Measurements from ENCODE around the gene ZNF260. TPM values are rescaled to one million over a fixed set of nuclear protein-coding genes. Genes with fewer than 3 reads are reported as not detected.

ZNF260 gene
- total RNA-seq: 10 to 100 TPM in 1 of 2 experiments, 1 to 10 TPM in 1; 8.6 to 10.5 TPM

- H3K36me3 Mint-ChIP-seq (ENCODE audit: low read depth): peaks cover 51% of the 10 kb centered on the region
- no peaks in the 10 kb centered on the region for H3K27me3 Mint-ChIP-seq (ENCODE audit: low read depth)
These were observed at the start of gene ZNF260 for GRCh38 chr19:36528194-36528920. Gene ZNF260, minus strand, starts transcription at chr19:36528271. Its CDS starts 13,033 bp downstream, at chr19:36515238.

GRCh38 chr19:36577271-36577996 is 49.4 kb upstream of the ZNF260 start:
- ChIA-PET CTCF (no interaction called here), POLR2A (no interaction called here)
- H3K4me3 Mint-ChIP-seq: no peak overlapping the region
- peaks cover 37% of the 10 kb centered on the region for H3K9me3 Mint-ChIP-seq (ENCODE audit: insufficient read depth)
- H3K27me3 Mint-ChIP-seq (ENCODE audit: low read depth): no peaks in the 10 kb centered on the region
- no peak for DNase-seq
- H3K27ac Mint-ChIP-seq: no peak overlapping the region
- no peak for ATAC-seq
- peaks cover 86% of the 10 kb centered on the region for H3K36me3 Mint-ChIP-seq (ENCODE audit: low read depth)
- H3K4me1 Mint-ChIP-seq (ENCODE audit: low read depth): peaks cover 19% of the 10 kb centered on the region

More at GRCh38 chr19:36528194-36528920, at the start of gene ZNF260:
- Mint-ChIP-seq H3K4me1 (ENCODE audit: low read depth) (peaks cover 17% of the 10 kb centered on the region), H3K9me3 (ENCODE audit: insufficient read depth) (peaks cover 20% of the 10 kb centered on the region), H3K27ac (peak within 1 kb of the TSS; percentile 96), H3K4me3 (peak within 1 kb of the TSS; percentile 96)
- peak; percentile 93 for DNase-seq
- CTCF ChIA-PET: interaction anchor here (0.7 to 1.4 kb wide), 4 partner anchors 22 to 309 kb away, joined by 3 to 5 read pairs (median 3); partner anchors contain the start of genes ZNF382 and ZNF529
- POLR2A ChIA-PET: interaction anchor here (0.6 to 2.9 kb wide), 11 partner anchors 39 to 398 kb away, joined by 3 to 24 read pairs (median 4); partner anchors contain the start of genes ZNF345, ZNF382, ZNF529 and ZNF566
- ATAC-seq: peak; percentile 92

- peaks cover 28% of the 10 kb centered on the region for H3K4me1 Mint-ChIP-seq (ENCODE audit: low read depth)
- CTCF ChIA-PET: no interaction called here
- POLR2A ChIA-PET: interaction anchor here (1.2 kb wide), 1 partner anchor 11 kb away, joined by 4 read pairs; no protein-coding TSS in a partner anchor
- peak overlapping the region; percentile 92 for H3K27ac Mint-ChIP-seq
- no peaks in the 10 kb centered on the region for H3K27me3 Mint-ChIP-seq (ENCODE audit: low read depth)
- H3K36me3 Mint-ChIP-seq (ENCODE audit: low read depth): peaks cover 80% of the 10 kb centered on the region
- H3K9me3 Mint-ChIP-seq (ENCODE audit: insufficient read depth): peaks cover 31% of the 10 kb centered on the region
- ATAC-seq (no peak), DNase-seq (no peak)
- peak overlapping the region; percentile 96 for H3K4me3 Mint-ChIP-seq
These were observed 46.7 kb upstream of the ZNF260 start for GRCh38 chr19:36574741-36575140.

- Mint-ChIP-seq H3K27me3 (ENCODE audit: low read depth) (no peaks in the 10 kb centered on the region), H3K9me3 (ENCODE audit: insufficient read depth) (peaks cover 31% of the 10 kb centered on the region), H3K36me3 (ENCODE audit: low read depth) (peaks cover 80% of the 10 kb centered on the region), H3K4me3 (peak overlapping the region; percentile 96), H3K4me1 (ENCODE audit: low read depth) (peaks cover 28% of the 10 kb centered on the region), H3K27ac (peak overlapping the region; percentile 92)
- CTCF ChIA-PET: interaction anchor here (1.8 kb wide), 1 partner anchor 46 kb away, joined by 5 read pairs; the partner anchor contains the start of gene ZNF260
- POLR2A ChIA-PET: interaction anchor here (1.0 to 2.5 kb wide), 11 partner anchors 7 to 644 kb away, joined by 3 to 24 read pairs (median 4); partner anchors contain the start of genes ZNF260, ZNF345, ZNF382 and ZNF383
- DNase-seq: no peak
- no peak for ATAC-seq
These were observed 46.0 kb upstream of the ZNF260 start for GRCh38 chr19:36573895-36574720.

- ChIA-PET POLR2A (interaction anchor here (0.8 to 2.5 kb wide), 14 partner anchors 8 to 644 kb away, joined by 3 to 24 read pairs (median 4); partner anchors contain the start of genes ZNF260, ZNF345, ZNF382 and ZNF383), CTCF (interaction anchor here (1.8 kb wide), 1 partner anchor 45 kb away, joined by 5 read pairs; the partner anchor contains the start of gene ZNF260)
- peak within 1 kb of the TSS; percentile 96 for H3K4me3 Mint-ChIP-seq
- ATAC-seq (peak; percentile 87), DNase-seq (peak; percentile 91)
- peaks cover 80% of the 10 kb centered on the region for H3K36me3 Mint-ChIP-seq (ENCODE audit: low read depth)
- H3K9me3 Mint-ChIP-seq (ENCODE audit: insufficient read depth): peaks cover 36% of the 10 kb centered on the region
- peaks cover 31% of the 10 kb centered on the region for H3K4me1 Mint-ChIP-seq (ENCODE audit: low read depth)
- H3K27ac Mint-ChIP-seq: peak within 1 kb of the TSS; percentile 92
- H3K27me3 Mint-ChIP-seq (ENCODE audit: low read depth): no peaks in the 10 kb centered on the region
These were observed 45.2 kb upstream of the ZNF260 start, which contains the start of gene ZNF529 for GRCh38 chr19:36573020-36573894. Gene ZNF529, minus strand, starts transcription at chr19:36573292. Its CDS starts 946 bp downstream, at chr19:36572346.

- ChIA-PET POLR2A (interaction anchor here (0.8 to 2.5 kb wide), 9 partner anchors 9 to 278 kb away, joined by 3 to 24 read pairs (median 5); partner anchors contain the start of genes ZNF260, ZNF345, ZNF382 and ZNF566), CTCF (interaction anchor here (1.8 kb wide), 1 partner anchor 44 kb away, joined by 5 read pairs; the partner anchor contains the start of gene ZNF260)
- DNase-seq (no peak), ATAC-seq (no peak)
- H3K9me3 Mint-ChIP-seq (ENCODE audit: insufficient read depth): peaks cover 41% of the 10 kb centered on the region
- H3K27me3 Mint-ChIP-seq (ENCODE audit: low read depth): no peaks in the 10 kb centered on the region
- H3K36me3 Mint-ChIP-seq (ENCODE audit: low read depth): peaks cover 82% of the 10 kb centered on the region
- peaks cover 31% of the 10 kb centered on the region for H3K4me1 Mint-ChIP-seq (ENCODE audit: low read depth)
- H3K27ac Mint-ChIP-seq: peak overlapping the region; percentile 92
- peak overlapping the region; percentile 96 for H3K4me3 Mint-ChIP-seq
These were observed 44.5 kb upstream of the ZNF260 start for GRCh38 chr19:36572593-36573019.

GRCh38 chr19:36564391-36564790 is 36.3 kb upstream of the ZNF260 start:
- ChIA-PET CTCF (no interaction called here), POLR2A (no interaction called here)
- H3K27ac Mint-ChIP-seq: no peak overlapping the region
- H3K9me3 Mint-ChIP-seq (ENCODE audit: insufficient read depth): peaks cover 60% of the 10 kb centered on the region
- peaks cover 88% of the 10 kb centered on the region for H3K36me3 Mint-ChIP-seq (ENCODE audit: low read depth)
- peaks cover 3% of the 10 kb centered on the region for H3K4me1 Mint-ChIP-seq (ENCODE audit: low read depth)
- H3K4me3 Mint-ChIP-seq: no peak overlapping the region
- no peaks in the 10 kb centered on the region for H3K27me3 Mint-ChIP-seq (ENCODE audit: low read depth)
- DNase-seq (no peak), ATAC-seq (no peak)

- H3K9me3 Mint-ChIP-seq (ENCODE audit: insufficient read depth): peaks cover 67% of the 10 kb centered on the region
- ChIA-PET POLR2A (no interaction called here), CTCF (no interaction called here)
- no peak overlapping the region for H3K4me3 Mint-ChIP-seq
- no peaks in the 10 kb centered on the region for H3K4me1 Mint-ChIP-seq (ENCODE audit: low read depth)
- no peaks in the 10 kb centered on the region for H3K27me3 Mint-ChIP-seq (ENCODE audit: low read depth)
- H3K27ac Mint-ChIP-seq: no peak overlapping the region
- peaks cover 91% of the 10 kb centered on the region for H3K36me3 Mint-ChIP-seq (ENCODE audit: low read depth)
- no peak for DNase-seq
- no peak for ATAC-seq
These were observed 19.1 kb upstream of the ZNF260 start for GRCh38 chr19:36547001-36547732.

- no peaks in the 10 kb centered on the region for H3K27me3 Mint-ChIP-seq (ENCODE audit: low read depth)
- ChIA-PET CTCF (interaction anchor here (1.0 to 1.4 kb wide), 3 partner anchors 44 to 308 kb away, joined by 3 to 5 read pairs (median 3); partner anchors contain the start of genes ZNF382 and ZNF529), POLR2A (interaction anchor here (0.6 to 2.9 kb wide), 10 partner anchors 12 to 387 kb away, joined by 3 to 24 read pairs (median 5); partner anchors contain the start of genes ZNF345, ZNF382, ZNF529 and ZNF566)
- peak overlapping the region; percentile 96 for H3K27ac Mint-ChIP-seq
- peak overlapping the region; percentile 96 for H3K4me3 Mint-ChIP-seq
- peaks cover 17% of the 10 kb centered on the region for H3K4me1 Mint-ChIP-seq (ENCODE audit: low read depth)
- peaks cover 52% of the 10 kb centered on the region for H3K36me3 Mint-ChIP-seq (ENCODE audit: low read depth)
- H3K9me3 Mint-ChIP-seq (ENCODE audit: insufficient read depth): peaks cover 25% of the 10 kb centered on the region
- ATAC-seq: no peak
- peak; percentile 26 for DNase-seq
These were observed 949 bp upstream of the ZNF260 start for GRCh38 chr19:36528921-36529518.
